Coronary artery (tissue), 2 donors: ENCODE measurements around the gene IDI2.

Experiments
- DNase-seq: peaks from one replicate; pipeline ENCODE4 v3.0.0-alpha.2; 2017; ENCODE audit warnings: low spot score
- H3K27ac ChIP-seq, 2 donors: fragments of 200-600 bp; sonication (generic); one replicate each; pipeline ENCODE4 v1.5.1; 2016 to 2019
- H3K4me3 ChIP-seq: fragments of 200-600 bp; sonication (generic); 2 replicates; pipeline ENCODE4 v1.5.1; 2016; ENCODE audit warnings: mild to moderate bottlenecking, moderate library complexity
- CTCF ChIP-seq: fragments of 200-600 bp; sonication (generic); IDR thresholded peaks from one replicate; pipeline ENCODE4 v1.5.1; 2019; ENCODE audit warnings: antibody characterized with exemption

The IDI2 gene

GRCh38 chr10:1063232-1063865 lies 37.7 kb upstream of the IDI2 start:
- Histone ChIP-seq H3K27ac (no peak overlapping the region), H3K4me3 (no peak overlapping the region)
- no peak for TF ChIP-seq CTCF
- DNase-seq, result no peak

- no peak for DNase-seq
- Histone ChIP-seq H3K27ac (no peak overlapping the region), H3K4me3 (no peak overlapping the region)
- no peak for TF ChIP-seq CTCF
Observed at GRCh38 chr10:1061930-1062774, 36.5 kb upstream of the IDI2 start.

- no peak overlapping the region for H3K4me3 ChIP-seq
- TF ChIP-seq CTCF, result no peak
- H3K27ac ChIP-seq, result no peak overlapping the region
- DNase-seq, result no peak
Observed at GRCh38 chr10:1059902-1060301, 34.2 kb upstream of the IDI2 start.

GRCh38 chr10:1058017-1058416 lies 32.4 kb upstream of the IDI2 start:
- H3K27ac ChIP-seq, result no peak overlapping the region
- H3K4me3 ChIP-seq, result no peak overlapping the region
- TF ChIP-seq CTCF, result no peak
- DNase-seq, result no peak

GRCh38 chr10:1057106-1057657 lies 31.5 kb upstream of the IDI2 start:
- peak overlapping the region; percentile 98 for H3K4me3 ChIP-seq
- H3K27ac ChIP-seq, result peak overlapping the region; percentile 100
- TF ChIP-seq CTCF, result no peak
- DNase-seq, result no peak

GRCh38 chr10:1056326-1057105 lies 30.9 kb upstream of the IDI2 start, which contains the start of gene WDR37:
WDR37 (plus strand) TSS chr10:1056385; CDS start chr10:1072156, 15,771 bp downstream.
- peak; percentile 88 for DNase-seq
- TF ChIP-seq CTCF, result no peak
- Histone ChIP-seq H3K4me3 (peak within 1 kb of the TSS; percentile 98), H3K27ac (peak within 1 kb of the TSS; percentile 100)
